ENCODE results near the gene CEP131.

Gene CEP131

DNA sequence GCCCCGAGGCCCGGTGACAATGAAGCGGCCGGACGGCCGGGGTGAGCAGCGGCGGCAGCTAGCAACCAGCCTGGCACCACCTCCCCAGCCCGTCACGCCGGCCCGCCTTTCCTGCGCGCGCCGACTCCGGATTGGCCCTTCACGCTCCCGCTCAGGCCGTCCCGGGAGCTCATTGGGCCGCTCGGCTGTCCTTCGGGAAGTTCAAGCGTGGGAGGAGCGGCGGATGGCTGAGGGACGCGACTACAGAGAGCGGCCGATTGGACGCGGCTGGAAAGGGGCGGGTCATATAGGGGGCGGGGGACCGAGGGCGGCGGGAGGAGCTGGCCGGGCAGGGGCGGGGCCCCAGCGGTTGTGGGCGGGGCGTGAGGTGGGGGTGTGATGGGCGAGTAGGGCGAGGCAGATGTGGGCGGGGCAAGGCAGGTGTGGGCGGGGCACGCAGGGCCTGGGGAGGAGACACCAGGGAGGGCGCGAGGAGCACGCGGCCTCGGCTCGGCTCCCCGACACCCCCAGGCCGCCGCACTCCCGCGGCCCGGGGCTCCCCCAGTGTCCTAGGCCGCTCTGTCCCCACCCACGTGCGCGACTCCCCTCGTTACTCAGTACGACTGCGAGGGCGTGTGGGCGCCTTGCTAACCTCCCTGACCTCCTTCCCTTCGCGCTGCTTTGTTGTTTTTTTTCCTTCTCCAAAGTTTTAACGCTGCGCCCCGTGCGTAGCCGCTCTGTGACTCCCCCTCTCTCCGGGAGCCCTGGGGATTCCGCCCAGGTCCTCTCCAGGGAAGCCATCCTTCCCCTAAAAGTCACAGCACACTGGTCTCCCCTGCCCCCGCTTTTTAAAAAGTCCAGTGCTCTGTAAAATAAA, at the start of gene CEP131:
CEP131 (minus strand) TSS at position 60 of the 856 bp plus-strand sequence. CDS start 2,909 bp downstream, outside the sequence.
- DNase-seq, result peak; percentile 99 to 100 (median 99)

DNA sequence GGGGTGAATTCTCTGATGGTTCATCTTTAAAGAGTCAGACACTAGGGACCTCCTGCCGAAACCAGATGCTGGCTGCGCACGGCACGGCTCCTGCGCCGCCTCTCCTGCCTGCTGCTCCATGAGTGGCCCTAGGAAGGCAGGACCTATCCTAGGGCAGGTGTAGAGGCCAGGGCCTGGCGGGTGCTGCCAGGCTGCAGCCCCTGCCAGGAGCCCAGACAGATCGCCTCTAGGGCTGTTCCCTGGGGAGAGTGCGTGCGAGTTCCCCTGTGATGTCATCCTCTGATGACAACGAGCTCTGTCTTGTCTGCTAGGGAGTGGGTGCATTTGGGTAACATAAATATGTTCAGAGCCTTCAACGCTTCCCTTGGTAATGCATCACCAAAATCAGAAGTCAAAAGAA, 48.5 kb upstream of the CEP131 start:
- peak; percentile 20 to 36 (median 31) for DNase-seq

DNA sequence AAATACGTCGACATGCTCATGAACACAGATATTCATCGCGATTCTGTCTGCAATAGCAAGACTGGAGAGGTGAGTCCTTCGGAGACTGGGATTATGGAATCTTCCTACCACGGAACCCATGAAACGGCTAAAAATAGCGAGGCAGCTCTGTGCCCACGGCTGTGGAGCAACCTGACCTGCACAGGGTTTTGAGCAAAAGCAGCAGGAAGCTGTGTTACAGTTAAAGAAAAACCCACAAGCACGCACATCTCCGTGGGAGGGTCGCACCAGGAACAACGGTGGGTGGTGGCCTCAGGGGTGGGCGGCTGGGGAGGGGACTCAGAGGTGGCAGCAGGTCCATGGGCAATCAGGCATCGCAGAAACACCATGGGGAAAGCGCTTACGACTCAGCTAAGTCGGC, 47.5 kb upstream of the CEP131 start:
- peak in 2 of 3 donors; percentile 25 to 31 for DNase-seq

DNA sequence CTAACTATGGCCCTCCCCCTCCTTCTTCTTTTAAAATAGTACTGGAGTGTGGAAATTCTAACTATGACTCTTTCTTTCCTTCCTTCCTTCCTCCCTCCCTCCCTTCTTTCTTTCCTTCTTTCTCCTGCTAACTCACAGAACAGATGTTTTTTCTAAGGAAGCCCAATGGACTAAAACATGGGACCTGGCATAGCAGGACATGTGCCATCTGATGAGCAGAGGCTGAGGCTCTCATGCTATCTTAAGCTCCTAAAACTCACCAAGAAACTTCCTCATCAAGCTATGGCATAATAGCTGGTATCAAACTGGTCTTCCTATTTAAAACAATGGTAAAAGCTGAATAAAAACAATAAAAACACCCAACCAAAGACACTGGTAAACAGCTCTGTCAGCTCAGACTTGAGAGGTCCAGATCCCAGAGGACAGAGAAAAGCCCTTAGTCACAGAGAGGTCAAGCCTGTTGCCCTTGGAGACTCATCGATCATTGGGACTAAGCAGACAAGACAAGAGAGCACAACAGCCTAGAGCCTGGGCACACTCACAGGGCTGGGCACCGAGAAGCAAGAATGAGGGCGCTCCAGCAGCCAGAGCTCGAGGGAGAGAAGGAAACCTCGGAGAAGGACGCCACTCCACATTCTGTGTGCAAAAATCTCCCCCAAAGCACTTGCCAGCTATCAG, 44.8 kb upstream of the CEP131 start:
- DNase-seq, result no peak

DNA sequence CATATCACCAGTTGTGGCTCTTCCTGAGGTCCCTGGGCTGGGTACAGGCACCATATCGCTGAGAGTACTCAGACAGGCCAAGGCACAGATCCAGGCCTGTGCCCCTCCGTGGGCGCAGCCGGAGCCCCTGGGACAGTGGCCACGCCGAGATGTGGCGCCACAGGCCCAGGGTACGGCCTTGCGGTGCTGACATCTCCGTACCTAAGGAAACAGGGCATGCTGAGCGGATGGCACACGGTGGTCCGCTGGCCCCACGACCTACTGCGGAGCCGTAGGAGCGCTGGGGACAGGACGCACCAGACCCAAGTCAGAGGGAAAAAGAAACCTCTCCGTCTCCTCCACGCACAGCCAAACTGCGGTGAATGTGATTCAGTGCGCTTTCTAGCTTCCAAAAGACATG, 42.8 kb upstream of the CEP131 start:
- DNase-seq, result no peak

DNA sequence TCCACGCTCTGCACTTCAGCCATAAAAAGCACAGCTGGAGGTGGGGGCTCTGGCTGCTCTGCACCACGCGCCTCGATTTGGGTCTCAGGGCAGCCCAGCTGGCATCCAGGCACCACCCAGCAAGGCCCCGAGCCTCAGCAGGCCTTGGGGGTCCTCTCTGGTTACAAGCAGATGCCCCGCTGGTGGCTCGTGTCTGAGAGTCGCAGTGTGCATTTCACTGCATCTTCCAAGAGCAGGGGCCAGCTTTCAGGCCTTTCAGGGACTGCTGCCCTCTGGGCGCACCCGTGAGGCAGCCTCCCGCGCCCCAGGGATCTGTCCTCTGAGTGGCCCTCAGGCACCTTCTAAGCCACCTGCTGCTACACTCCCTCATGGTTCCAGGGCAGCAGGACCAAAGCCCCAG, 41.9 kb upstream of the CEP131 start:
- DNase-seq, result no peak

DNA sequence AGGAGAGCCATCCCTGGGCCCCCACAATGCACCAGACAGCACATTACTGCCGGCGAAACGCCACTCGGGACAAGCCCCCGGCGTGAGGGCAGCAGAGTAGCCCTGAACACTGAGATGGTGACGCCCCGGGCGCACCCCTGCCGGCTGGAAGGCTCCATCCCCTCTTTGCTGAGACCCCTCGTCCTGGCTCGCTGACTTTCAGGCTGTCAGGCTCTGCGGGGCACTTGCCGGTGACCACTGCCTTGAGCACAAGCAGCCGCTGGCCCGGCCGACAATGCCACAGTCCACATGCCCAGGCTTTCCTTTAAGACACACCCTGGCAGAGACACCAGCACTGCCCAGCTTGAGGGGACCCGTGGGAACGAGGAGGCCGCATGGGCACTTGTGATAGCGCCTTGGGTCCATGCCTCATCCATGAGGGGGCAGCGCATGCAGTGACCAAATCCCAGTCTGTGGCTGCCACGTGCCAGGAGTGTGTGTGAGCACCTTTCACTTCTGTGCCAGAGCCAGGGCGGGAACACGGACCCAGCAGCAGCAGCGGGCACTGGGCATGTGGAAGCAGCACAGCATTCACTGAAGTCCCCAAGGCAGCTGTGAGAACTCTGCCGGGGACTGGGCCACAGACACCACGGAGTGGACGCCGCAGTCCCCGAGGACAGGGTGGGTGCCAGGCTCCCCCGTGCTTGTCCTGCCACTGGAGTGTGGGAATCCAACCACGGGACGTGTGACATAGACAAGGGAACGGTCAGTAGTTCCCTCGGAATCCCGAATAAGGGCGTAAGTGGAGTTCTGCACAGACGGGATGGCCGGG, 40.8 kb upstream of the CEP131 start:
- DNase-seq, result no peak

DNA sequence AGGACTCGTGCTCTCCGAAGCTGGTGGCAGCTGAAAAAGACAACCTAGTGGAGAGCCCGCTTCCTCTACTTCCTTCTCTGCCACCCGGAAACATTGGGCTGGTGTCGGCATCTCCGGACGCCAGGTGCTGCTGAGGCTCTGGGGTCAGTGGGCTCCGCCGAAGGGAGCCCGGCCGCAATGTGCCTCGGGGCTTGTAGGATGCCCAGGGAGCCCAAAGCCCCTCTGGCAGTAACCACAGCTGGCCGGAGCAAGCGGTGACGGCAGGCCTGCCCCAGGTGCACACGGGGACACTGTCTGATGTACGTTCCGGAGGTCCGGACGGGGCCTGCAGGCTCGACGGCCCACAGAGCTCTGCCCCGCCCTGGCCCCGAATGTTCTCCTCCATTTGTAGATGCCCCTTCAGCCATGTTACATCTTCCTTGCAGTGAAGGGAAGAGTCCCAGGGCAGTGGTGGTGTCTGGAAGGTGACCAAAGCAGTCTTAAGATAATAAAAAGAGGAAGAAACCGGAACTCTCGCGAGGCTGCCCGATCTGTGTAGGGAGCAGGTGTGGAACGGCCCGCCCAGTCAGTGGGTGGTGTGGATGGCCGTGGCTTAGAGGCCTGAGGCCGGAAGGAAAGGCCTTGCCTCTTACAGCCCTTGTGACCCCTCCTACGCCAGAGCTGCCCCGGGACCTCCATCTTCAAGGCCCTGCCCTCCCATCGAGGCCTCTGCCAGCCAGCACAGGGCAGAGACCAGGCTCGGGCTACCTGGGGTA, 39.0 kb upstream of the CEP131 start:
- DNase-seq, result no peak

DNA sequence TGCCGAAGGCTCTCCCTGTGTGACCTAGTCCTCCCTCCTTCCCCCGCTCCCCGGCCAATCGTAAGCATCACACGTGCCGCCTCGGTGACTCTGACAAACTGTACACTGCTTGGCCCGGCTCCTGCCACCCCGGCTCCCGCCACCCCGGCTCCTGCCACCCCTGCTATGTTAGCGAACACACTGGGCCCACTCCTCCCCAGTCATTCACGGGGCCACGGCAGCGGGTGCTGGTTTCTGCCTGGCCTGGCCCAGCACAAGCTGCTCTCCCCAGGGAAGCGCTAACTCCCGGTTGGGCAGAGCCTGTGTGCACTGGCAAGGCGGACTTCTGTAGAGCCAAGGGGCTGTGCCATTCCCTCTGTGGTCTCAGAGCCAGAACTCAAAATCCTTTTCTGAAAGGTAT, 38.3 kb upstream of the CEP131 start:
- no peak for DNase-seq

DNA sequence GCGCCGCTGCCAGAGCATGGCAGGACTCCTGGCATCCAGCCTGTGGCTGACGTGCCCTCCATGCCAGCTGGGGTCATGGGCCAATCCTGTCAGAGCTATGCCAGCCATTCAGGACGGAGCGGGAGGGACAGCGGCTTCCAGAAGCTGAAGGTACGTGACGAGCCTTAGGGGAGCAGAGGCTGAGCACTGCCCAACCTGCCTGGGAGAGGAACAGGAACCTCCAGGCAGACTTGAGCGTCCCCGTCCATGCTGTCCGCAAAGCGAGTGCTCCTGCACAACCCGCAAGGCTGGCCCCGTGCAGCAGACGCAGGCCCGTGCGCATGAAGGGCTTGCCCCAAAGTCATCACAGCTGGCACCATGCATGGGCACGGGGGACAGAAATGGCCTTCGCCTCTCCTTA, 37.9 kb upstream of the CEP131 start:
- no peak for DNase-seq

DNA sequence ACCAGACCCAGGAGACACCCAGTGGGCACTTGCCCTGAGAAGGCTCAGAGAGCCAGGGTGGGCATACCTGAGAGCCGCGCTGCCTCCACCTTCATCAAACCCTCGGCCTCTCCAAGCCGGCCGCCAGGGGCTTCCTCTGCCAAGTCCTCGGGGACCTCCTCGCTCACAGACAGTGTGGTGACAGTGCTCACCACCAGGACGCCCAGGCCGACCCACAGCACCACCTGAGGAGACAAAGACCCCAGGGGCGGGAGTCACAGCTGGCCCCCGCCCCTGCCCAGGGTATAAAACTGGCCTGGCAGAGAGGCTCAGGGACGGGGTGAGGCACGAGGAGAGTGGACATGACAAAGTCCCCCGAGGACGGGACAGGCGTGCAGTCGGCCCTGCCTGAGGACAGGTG, 37.4 kb upstream of the CEP131 start:
- DNase-seq, result no peak

DNA sequence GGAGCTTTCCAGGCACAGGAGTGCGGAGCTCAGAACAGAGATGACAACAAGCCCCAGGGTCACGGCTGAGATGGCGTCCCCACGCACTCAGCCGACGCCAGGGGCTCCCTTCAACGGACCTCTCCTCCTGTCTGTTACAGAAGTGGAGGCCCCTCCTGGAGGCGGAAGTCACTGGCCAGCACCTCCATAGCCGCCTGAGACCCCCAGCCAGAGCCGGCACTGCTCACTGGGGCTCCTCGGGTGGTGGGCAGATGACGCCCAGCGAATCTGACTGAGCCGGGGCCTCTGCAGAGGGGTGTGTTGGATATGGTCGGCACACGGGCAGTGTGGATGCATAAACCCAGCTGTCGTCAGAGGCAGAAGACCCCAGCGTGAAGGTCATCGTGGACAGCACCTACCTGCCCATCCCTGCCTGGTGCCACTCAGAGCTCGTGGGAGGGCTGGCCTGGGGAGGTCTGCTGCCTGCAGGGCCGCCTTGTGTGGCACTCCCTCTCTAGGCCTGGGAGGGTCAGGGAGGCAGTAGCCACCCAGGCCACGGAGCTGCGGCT, 36.4 kb upstream of the CEP131 start:
- no peak for DNase-seq

DNA sequence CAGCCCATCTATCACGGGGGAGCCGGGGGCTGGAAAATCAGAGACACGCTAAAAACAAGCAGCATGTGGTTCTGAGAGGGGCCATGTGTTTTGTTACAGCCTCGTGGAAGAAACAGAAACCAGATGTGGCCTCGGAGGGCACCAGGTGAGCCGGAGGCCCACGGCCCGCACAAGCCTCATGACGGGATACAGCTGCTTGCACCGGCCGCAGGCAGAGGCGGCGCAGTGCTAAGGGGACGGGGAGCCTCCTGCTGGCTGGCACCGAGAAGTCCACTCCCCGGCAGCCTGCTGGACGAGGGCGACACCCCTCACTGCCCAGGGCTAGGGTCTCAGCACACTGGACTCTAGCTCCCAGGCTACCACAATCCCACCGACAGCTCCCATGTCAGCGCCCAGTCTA, 35.5 kb upstream of the CEP131 start:
- no peak for DNase-seq

DNA sequence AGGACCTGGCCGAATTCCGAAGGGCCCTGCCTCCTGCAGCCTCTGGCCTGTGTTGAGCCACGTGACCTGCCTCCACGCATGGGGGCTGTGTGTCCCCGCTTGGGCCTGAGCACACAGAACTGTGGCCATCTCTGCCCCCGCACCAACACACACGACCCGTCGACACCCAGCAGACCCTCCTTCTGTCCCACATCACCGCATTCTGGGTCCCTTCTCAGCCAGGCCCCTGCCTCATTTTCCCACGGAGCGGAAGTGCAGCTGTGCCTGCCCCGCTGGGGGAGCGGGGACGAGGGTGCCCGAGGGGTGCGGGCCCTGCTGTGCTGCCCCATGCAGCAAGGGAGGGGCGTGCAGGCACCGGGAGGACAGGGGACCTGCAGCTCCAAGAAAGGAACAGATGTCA, 34.8 kb upstream of the CEP131 start:
- DNase-seq, result no peak

DNA sequence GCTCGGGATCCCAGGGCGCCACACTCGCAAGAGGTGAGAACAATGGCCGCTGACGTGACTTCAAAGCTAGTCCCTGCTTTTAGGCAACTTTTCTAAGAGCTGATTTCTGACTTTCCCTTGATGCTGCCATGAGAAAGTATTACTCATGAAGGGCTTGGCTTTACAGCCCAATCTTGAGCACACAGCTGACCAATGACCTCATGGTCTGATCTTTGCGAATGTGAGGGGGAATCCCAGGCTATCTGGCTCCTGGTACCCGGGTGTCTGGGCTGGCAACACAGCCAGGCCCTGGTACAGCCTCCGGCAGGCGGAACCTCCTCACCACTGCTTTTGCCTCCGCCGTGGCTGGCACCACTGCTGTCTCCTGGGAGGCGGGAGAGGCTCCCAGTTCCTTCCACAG, 33.9 kb upstream of the CEP131 start:
- peak; percentile 78 to 88 (median 80) for DNase-seq

DNA sequence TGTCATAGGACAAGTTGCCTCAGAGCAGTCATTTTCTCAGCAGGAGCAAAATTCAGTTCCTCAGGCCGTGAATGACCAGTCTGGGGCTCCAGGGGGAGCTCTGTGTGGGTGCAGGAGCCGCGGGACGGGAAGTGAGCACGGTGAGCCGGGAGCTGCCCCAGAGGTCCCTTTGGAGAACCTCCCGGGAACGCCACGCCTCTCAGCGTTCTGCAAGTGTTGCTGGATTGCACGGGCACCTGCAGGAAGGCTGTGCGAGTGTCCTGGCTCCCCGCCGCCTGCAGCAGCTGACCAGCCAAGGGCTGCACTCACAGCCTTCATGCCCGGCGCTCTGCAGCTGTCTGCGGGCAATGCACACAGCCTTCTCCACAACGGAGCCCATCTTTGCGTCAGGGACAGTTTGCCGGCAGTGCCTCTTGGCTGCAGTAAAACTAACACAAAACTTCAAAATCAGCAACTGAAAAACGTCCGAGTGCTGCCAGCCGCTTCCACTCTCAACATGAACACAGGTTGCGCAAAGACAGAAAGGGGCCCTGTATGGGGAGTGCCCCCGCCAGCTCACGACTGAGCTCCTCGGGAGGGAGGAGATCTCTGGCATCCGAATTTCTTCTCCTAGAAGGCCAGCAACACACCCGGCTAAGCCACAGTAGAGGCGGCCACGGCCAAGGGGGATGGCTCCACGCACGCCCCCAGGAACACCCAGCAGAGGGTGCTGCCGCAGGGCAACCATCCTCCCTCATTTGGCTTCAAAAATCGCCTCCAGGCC, 32.4 kb upstream of the CEP131 start:
- peak; percentile 89 to 90 (median 90) for DNase-seq

DNA sequence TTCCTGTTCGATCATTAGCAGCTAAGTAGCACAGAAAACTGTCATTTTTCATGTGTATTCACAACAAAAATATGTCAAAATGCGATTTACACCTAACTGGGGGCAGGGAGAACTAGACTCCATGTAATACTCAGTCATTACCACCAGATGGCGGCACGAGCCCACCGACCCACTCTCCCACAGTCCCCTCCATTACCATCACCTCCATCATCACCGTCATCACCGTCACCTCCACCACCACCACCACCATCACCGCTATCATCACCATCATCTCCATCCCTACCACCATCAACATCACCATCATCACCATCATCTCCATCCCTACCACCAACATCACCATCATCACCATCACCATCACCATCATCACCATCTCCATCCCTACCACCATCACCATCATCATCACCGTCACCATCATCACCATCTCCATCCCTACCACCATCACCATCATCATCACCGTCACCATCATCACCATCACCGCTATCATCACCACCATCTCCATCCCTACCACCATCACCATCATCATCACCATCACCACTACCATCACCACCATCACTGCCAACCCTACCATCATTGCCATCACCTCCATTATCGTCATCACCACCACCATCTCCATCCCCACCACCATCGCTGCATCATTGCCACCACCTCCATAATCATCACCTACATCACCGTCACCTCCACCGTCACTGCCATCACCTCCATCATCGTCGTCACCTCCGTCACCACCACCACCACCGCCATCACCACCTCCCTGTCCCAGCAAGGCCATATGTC, 30.8 kb upstream of the CEP131 start:
- peak; percentile 53 to 61 (median 57) for DNase-seq

DNA sequence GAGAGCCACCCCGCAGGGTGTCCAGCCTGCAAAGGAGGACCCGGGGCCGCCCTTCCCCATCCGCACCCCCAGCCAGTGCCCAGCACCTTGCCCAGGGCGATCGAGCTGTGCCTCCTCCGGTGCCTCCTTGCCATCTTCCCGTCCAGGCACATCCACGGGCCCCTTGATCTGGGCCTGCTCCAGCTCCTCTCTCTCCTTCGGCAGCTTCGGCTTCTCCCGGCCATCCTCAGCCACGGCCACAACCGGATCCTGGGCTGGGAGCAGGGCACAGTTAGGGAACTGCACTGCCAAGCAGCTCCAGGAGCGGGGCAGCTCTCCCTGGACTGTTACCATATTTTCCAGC, 30.2 kb upstream of the CEP131 start:
- DNase-seq, result no peak

DNA sequence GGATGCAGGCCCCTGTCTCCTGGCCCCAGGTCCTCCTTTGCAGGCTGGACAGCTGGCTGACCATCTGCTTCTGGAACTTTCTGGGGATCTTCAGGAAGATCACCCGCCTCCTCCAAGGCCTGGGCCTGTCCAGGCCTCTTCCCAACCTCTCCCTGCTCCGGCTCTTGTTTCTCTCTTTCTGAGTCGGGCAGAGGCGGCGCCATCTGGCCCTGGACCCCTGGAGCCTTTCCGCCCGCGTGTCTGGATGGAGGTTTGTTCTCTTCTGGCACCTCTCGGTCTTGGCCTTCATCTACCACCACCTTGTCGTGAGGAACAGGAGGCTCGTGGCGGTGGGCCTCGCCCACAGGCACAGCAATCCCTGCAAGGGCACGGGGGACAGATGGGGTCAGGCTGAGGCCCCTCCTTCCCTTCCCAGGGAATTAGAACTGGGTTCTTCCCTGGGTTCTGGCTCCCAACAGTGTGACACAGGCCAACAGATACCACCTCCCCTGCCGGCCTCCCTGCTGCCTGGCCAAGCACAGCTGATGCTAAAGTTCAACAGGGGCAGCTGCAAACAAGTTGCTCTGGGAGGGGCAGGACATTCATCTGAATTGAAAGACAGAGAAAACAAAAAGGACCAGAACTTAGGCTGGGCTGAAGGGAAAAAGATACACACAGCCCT, 29.7 kb upstream of the CEP131 start:
- no peak for DNase-seq

DNA sequence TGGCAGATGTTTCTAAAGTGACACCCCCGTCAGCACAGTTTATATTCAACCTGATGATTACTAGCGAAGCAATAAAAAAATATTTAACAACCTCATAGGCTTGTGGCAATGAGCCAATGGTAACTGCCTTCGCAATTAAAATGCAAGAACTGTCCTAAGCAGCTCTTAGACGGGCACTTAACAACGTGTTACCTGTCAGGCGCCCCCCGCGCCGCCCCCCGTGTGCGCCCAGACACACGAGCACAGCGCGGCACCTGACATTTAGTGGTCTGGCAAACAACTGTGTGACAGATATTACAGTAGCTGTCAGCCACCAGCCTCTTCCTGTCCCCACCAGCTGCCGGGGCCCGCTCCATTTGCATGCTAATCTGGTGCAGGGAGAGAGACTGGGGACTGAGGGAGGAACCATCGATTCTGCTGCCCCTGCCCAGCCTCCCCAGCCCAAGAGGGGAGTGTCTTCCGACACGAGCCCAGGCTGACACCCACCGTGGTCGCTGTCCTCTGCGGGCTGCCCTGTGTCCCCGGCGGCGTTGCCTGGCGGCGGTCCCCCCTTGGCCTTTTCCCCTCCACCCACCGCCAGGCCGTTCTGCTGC, 29.0 kb upstream of the CEP131 start:
- no peak for DNase-seq

Data from suppressor macrophage treated with lipopolysaccharide for 1 hour (primary cell).